GM12874 (cell line): Measurements from ENCODE around the gene UTP11.

Experiments
- TF ChIP-seq, protein P1 (sequence below): IDR thresholded peaks from 2 replicates; pipeline ENCODE4 v1.5.1; 2011; ENCODE audit warnings: low read depth, mild to moderate bottlenecking, control low read depth, low read length, moderate library complexity; ENCODE audit not compliant: insufficient read depth

The UTP11 gene

GRCh38 chr1:38061290-38061689, 48.8 kb downstream of the UTP11 start:
- TF ChIP-seq, protein P1, sequence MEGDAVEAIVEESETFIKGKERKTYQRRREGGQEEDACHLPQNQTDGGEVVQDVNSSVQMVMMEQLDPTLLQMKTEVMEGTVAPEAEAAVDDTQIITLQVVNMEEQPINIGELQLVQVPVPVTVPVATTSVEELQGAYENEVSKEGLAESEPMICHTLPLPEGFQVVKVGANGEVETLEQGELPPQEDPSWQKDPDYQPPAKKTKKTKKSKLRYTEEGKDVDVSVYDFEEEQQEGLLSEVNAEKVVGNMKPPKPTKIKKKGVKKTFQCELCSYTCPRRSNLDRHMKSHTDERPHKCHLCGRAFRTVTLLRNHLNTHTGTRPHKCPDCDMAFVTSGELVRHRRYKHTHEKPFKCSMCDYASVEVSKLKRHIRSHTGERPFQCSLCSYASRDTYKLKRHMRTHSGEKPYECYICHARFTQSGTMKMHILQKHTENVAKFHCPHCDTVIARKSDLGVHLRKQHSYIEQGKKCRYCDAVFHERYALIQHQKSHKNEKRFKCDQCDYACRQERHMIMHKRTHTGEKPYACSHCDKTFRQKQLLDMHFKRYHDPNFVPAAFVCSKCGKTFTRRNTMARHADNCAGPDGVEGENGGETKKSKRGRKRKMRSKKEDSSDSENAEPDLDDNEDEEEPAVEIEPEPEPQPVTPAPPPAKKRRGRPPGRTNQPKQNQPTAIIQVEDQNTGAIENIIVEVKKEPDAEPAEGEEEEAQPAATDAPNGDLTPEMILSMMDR = no peak

- TF ChIP-seq, protein P1 = no peak
Measured at GRCh38 chr1:38061883-38062328, 49.4 kb downstream of the UTP11 start.

GRCh38 chr1:38062361-38063288, 50.1 kb downstream of the UTP11 start:
- TF ChIP-seq, protein P1 = no peak

- TF ChIP-seq, protein P1 = no peak
Measured at GRCh38 chr1:38063616-38064015, 51.1 kb downstream of the UTP11 start.

- TF ChIP-seq, protein P1 = no peak
Measured at GRCh38 chr1:38064197-38064903, 51.8 kb downstream of the UTP11 start.

- TF ChIP-seq, protein P1 = no peak
Measured at GRCh38 chr1:38068220-38068979, 55.9 kb downstream of the UTP11 start.

- TF ChIP-seq, protein P1 = no peak
Measured at GRCh38 chr1:38068980-38069340, 56.4 kb downstream of the UTP11 start.
